IMR-90 (cell line): ENCODE results near the gene GPR180. TPM values are rescaled to one million over a fixed set of nuclear protein-coding genes. Genes with fewer than 3 reads are reported as not detected.

Source experiments
- ATAC-seq: fragments of 200-7000 bp; cut with Tn5 transposase; 2 replicates; pipeline ENCODE4 v1.9.1; 2020; ENCODE audit warnings: low read depth, mild to moderate bottlenecking, moderate library complexity
- BruUV-seq: library from RNA; stranded (reverse); fragments of 400-500 nt; replicated peaks from 2 replicates; lab custom pipeline; 2021; lab: Mats Ljungman, UMichigan
- CTCF ChIA-PET: fragments of 300-600 bp; formaldehyde crosslinking; extraction: SDS; loops from one replicate; lab custom pipeline; 2021; ENCODE audit warnings: antibody characterized with exemption; lab: Yijun Ruan, JAX
- POLR2A ChIA-PET: fragments of 300-600 bp; sonication (Branson Sonifier 250); formaldehyde crosslinking; loops from one replicate; lab custom pipeline; 2022; ENCODE audit warnings: antibody characterized with exemption; ENCODE audit not compliant: unreplicated experiment; lab: Charles Lee
- DNase-seq: peaks from one replicate; pipeline ENCODE4 v3.0.0; 2013
- H2AFZ ChIP-seq: replicated peaks from 2 replicates; pipeline ENCODE3; 2013; ENCODE audit warnings: low read length, mild to moderate bottlenecking; ENCODE audit not compliant: poor library complexity
- H2AK5ac ChIP-seq: 2 replicates; pipeline ENCODE4 v1.6.1; 2013; ENCODE audit warnings: low read depth, low read length, inconsistent platforms
- H2AK9ac ChIP-seq: replicated peaks from 2 replicates; pipeline ENCODE3; 2013; ENCODE audit warnings: mild to moderate bottlenecking, low read depth, low read length, moderate library complexity; ENCODE audit not compliant: poor library complexity
- H2BK120ac ChIP-seq: 2 replicates; pipeline ENCODE4 v1.6.1; 2013; ENCODE audit warnings: low read depth, low read length, inconsistent platforms
- H2BK15ac ChIP-seq: 3 replicates; pipeline ENCODE4 v1.6.1; 2013; ENCODE audit warnings: low read depth, low read length, inconsistent platforms
- H2BK20ac ChIP-seq: 2 replicates; pipeline ENCODE4 v1.6.1; 2013; ENCODE audit warnings: low read depth, mild to moderate bottlenecking, inconsistent platforms, low read length, moderate library complexity
- H2BK5ac ChIP-seq: 2 replicates; pipeline ENCODE4 v1.6.1; 2013; ENCODE audit warnings: mild to moderate bottlenecking, low read depth, low read length, inconsistent platforms; ENCODE audit not compliant: poor library complexity, severe bottlenecking
- H3K14ac ChIP-seq: replicated peaks from 2 replicates; pipeline ENCODE4 v1.6.1; 2013; ENCODE audit warnings: low read depth, low read length, inconsistent platforms
- H3K18ac ChIP-seq: 2 replicates; pipeline ENCODE4 v1.6.1; 2013; ENCODE audit warnings: low read depth, low read length, control low read depth
- H3K23ac ChIP-seq: 2 replicates; pipeline ENCODE4 v1.6.1; 2013; ENCODE audit warnings: low read depth, low read length, inconsistent platforms
- H3K27ac ChIP-seq: 2 replicates; pipeline ENCODE4 v1.5.1; 2013; ENCODE audit warnings: mild to moderate bottlenecking, control low read depth, low read length; ENCODE audit not compliant: insufficient read depth
- H3K27me3 ChIP-seq: 2 replicates; pipeline ENCODE4 v1.6.1; 2013; ENCODE audit warnings: low read length; ENCODE audit not compliant: control insufficient read depth, insufficient read depth
- H3K36me3 ChIP-seq: 2 replicates; pipeline ENCODE4 v1.6.1; 2013; ENCODE audit warnings: low read length, mixed read lengths; ENCODE audit not compliant: control insufficient read depth, insufficient read depth
- H3K4ac ChIP-seq: 2 replicates; pipeline ENCODE4 v1.6.1; 2013; ENCODE audit warnings: low read depth, low read length, inconsistent platforms
- H3K4me1 ChIP-seq: 2 replicates; pipeline ENCODE4 v1.6.1; 2013; ENCODE audit warnings: low read length, mixed read lengths; ENCODE audit not compliant: control insufficient read depth, insufficient read depth
- H3K4me2 ChIP-seq: 2 replicates; pipeline ENCODE4 v1.6.1; 2013; ENCODE audit warnings: low read depth, mild to moderate bottlenecking, control low read depth, low read length, moderate library complexity
- H3K4me3 ChIP-seq: 2 replicates; pipeline ENCODE4 v1.5.1; 2013; ENCODE audit warnings: low read depth, mild to moderate bottlenecking, control low read depth, low read length, moderate library complexity; ENCODE audit not compliant: insufficient read depth
- H3K56ac ChIP-seq: 2 replicates; pipeline ENCODE4 v1.6.1; 2013; ENCODE audit warnings: low read length, inconsistent platforms; ENCODE audit not compliant: insufficient read depth; ENCODE audit errors: extremely low read depth
- H3K79me1 ChIP-seq, 2 experiments: 2 replicates each; pipeline ENCODE4 v1.6.1; 2013; ENCODE audit warnings: low read length in 2 of 2, inconsistent platforms in 1 of 2, low read depth in 1 of 2
- H3K9ac ChIP-seq: 2 replicates; pipeline ENCODE4 v1.6.1; 2013; ENCODE audit warnings: low read depth, low read length, control low read depth
- H3K9me1 ChIP-seq: 2 replicates; pipeline ENCODE4 v1.6.1; 2013; ENCODE audit warnings: low read length, inconsistent platforms; ENCODE audit not compliant: insufficient read depth
- H3K9me3 ChIP-seq: 2 replicates; pipeline ENCODE4 v1.6.1; 2013; ENCODE audit warnings: low read length; ENCODE audit not compliant: control insufficient read depth, insufficient read depth
- H4K20me1 ChIP-seq: 2 replicates; pipeline ENCODE4 v1.6.1; 2013; ENCODE audit warnings: low read length, inconsistent platforms; ENCODE audit not compliant: insufficient read depth
- H4K5ac ChIP-seq: 2 replicates; pipeline ENCODE4 v1.6.1; 2013; ENCODE audit warnings: mild to moderate bottlenecking, low read depth, low read length, control low read depth
- H4K8ac ChIP-seq, 2 experiments: 2 replicates each; pipeline ENCODE4 v1.6.1; 2013; ENCODE audit warnings: low read depth in 2 of 2, low read length in 2 of 2, control low read depth in 1 of 2, inconsistent platforms in 1 of 2
- H4K91ac ChIP-seq: 2 replicates; pipeline ENCODE4 v1.6.1; 2013; ENCODE audit warnings: low read depth, low read length, inconsistent platforms; ENCODE audit not compliant: insufficient read depth
- BHLHE40 ChIP-seq: fragments of 150-350 bp; IDR thresholded peaks from 2 replicates; pipeline ENCODE4 v1.6.1; 2016; ENCODE audit warnings: mild to moderate bottlenecking, low read depth, low read length
- CEBPB ChIP-seq: IDR thresholded peaks from 2 replicates; pipeline ENCODE4 v1.6.1; 2012; ENCODE audit warnings: low read depth, low read length, improper control_type of control experiment
- CHD1 ChIP-seq: IDR thresholded peaks from 2 replicates; pipeline ENCODE4 v1.6.1; 2012; ENCODE audit warnings: low read depth, low read length, improper control_type of control experiment
- FOS ChIP-seq: fragments of 150-350 bp; IDR thresholded peaks from 2 replicates; pipeline ENCODE4 v1.6.1; 2016; ENCODE audit warnings: low read depth, low read length
- MXI1 ChIP-seq: IDR thresholded peaks from 2 replicates; pipeline ENCODE4 v1.6.1; 2012; ENCODE audit warnings: low read depth, mild to moderate bottlenecking, low read length, moderate library complexity, borderline replicate concordance
- RAD21 ChIP-seq: IDR thresholded peaks from 2 replicates; pipeline ENCODE4 v1.6.1; 2012; ENCODE audit warnings: low read length, improper control_type of control experiment
- RCOR1 ChIP-seq: IDR thresholded peaks from 2 replicates; pipeline ENCODE4 v1.6.1; 2012; ENCODE audit warnings: mild to moderate bottlenecking, low read length, improper control_type of control experiment; ENCODE audit not compliant: insufficient replicate concordance
- RFX5 ChIP-seq: IDR thresholded peaks from 2 replicates; pipeline ENCODE4 v1.8.0; 2012; ENCODE audit warnings: low read depth, mild to moderate bottlenecking, low read length, moderate library complexity
- SMC3 ChIP-seq: fragments of 150-350 bp; IDR thresholded peaks from 2 replicates; pipeline ENCODE4 v1.6.1; 2016; ENCODE audit warnings: low read depth, mild to moderate bottlenecking, antibody characterized with exemption, low read length, moderate library complexity
- WGBS, 2 experiments: methylation state at CpG; one replicate each; pipeline versions ENCODE4 v1.1.5 to v1.1.7; 2013; ENCODE audit warnings: missing lambda C conversion rate in 2 of 2; ENCODE audit not compliant: insufficient read length in 1 of 2; ENCODE audit errors: extremely low coverage in 2 of 2; 5-methylcytosine and 5-hydroxymethylcytosine counted together
- dilution Hi-C: fragments of 300-500 bp; cut with HindIII; formaldehyde crosslinking; loops from one replicate; pipeline ENCODE4 v1.14.3; 2018; ENCODE audit warnings: low sequenced_read_pairs; ENCODE audit not compliant: unreplicated experiment
- in situ Hi-C: fragments of 300-500 bp; cut with MboI; formaldehyde crosslinking; loops from 3 replicates; pipeline ENCODE4 v1.14.3; 2019; ENCODE audit warnings: low sequenced_read_pairs, inconsistent platforms, mixed read lengths
- intact Hi-C: fragments of 100-400 bp; cut with micrococcal nuclease; formaldehyde crosslinking; loops from 2 replicates; pipeline ENCODE4 v1.10.0; 2022
- polyA plus RNA-seq, 3 experiments: library from polyadenylated mRNA; depleted of rRNA; stranded (reverse); fragments of >200 nt; gene quantifications; 2 replicates each; pipeline ENCODE4 v1.2.3, GENCODE V29; 2012; ENCODE audit warnings: low replicate concordance in 1 of 3
- total RNA-seq: library from RNA; depleted of rRNA; stranded (reverse); fragments of >200 nt; gene quantifications from 2 replicates; pipeline ENCODE4 v1.2.3, GENCODE V29; 2012
- TF ChIP-seq, protein P1 (sequence below): fragments of 150-350 bp; IDR thresholded peaks from 2 replicates; pipeline ENCODE4 v1.6.1; 2016; ENCODE audit warnings: low read depth, mild to moderate bottlenecking, low read length, moderate library complexity, borderline replicate concordance
- TF ChIP-seq, protein P2 (sequence below): conservative IDR thresholded peaks from 2 replicates; pipeline ENCODE4 v1.5.1; 2012; ENCODE audit warnings: mild to moderate bottlenecking, low read depth, low read length, improper control_type of control experiment
- TF ChIP-seq, protein P3 (sequence below): fragments of 150-350 bp; IDR thresholded peaks from 2 replicates; pipeline ENCODE4 v1.6.1; 2017; ENCODE audit warnings: mild to moderate bottlenecking, antibody characterized with exemption, low read length, low read depth

Gene GPR180
- total and polyA plus RNA-seq, 2 of the 4 experiments (the other 2 are of a cell fraction): 2.8 to 10.8 TPM

DNA sequence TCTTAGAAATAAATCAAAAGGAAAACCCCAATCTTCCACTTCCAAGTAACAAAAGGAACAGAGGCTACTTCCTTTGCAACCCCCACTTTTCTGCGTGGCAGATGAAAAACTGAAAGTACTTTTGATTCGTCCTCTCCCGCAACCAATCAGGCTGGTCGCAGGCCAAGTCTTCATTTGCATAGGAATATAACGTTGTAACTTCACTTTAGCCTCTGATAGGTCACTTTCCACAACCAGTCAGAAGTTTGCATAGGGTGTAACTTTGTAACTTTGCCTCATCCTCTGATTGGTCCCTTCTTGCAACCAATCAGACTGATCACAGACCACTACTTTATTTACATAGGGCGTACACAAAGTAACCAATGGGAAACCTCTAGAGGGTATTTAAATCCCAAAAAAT lies 42.9 kb upstream of the GPR180 start:
- Histone ChIP-seq H3K23ac (no peak overlapping the region), H2AK5ac (no peak overlapping the region), H3K4ac (no peak overlapping the region), H3K18ac (no peak overlapping the region), H4K8ac (no peak overlapping the region), H3K4me1 (no peaks in the 10 kb centered on the region), H2AFZ (no peak overlapping the region), H3K4me3 (no peak overlapping the region), H3K9ac (no peak overlapping the region), H3K4me2 (no peak overlapping the region), H2BK5ac (no peak overlapping the region), H3K27me3 (no peaks in the 10 kb centered on the region), H4K91ac (no peak overlapping the region), H4K5ac (no peak overlapping the region), H3K56ac (no peak overlapping the region), H2AK9ac (no peak overlapping the region), H3K27ac (no peak overlapping the region), H2BK20ac (no peak overlapping the region), H3K9me1 (no peaks in the 10 kb centered on the region), H3K36me3 (0 out of 2 replicates have a peak, but pooled peaks cover 2% of the 10 kb centered on the region), H3K79me1 (no peaks in the 10 kb centered on the region), H4K20me1 (no peaks in the 10 kb centered on the region), H3K14ac (no peak overlapping the region), H2BK120ac (no peak overlapping the region), H3K9me3 (no peaks in the 10 kb centered on the region), H2BK15ac (no peak overlapping the region)
- dilution Hi-C loops: no loop called here
- intact Hi-C loops: no loop called here
- ATAC-seq: no peak
- in situ Hi-C loops: no loop called here
- 100% methylated on average over 2 of the region's 6 CpGs; no CpG with 5 or more reads in 1 of the 2 experiments for WGBS, 2 experiments
- TF ChIP-seq RFX5: no peak
- TF ChIP-seq, protein P1, sequence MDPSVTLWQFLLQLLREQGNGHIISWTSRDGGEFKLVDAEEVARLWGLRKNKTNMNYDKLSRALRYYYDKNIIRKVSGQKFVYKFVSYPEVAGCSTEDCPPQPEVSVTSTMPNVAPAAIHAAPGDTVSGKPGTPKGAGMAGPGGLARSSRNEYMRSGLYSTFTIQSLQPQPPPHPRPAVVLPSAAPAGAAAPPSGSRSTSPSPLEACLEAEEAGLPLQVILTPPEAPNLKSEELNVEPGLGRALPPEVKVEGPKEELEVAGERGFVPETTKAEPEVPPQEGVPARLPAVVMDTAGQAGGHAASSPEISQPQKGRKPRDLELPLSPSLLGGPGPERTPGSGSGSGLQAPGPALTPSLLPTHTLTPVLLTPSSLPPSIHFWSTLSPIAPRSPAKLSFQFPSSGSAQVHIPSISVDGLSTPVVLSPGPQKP: no peak
- TF ChIP-seq RCOR1: no peak
- TF ChIP-seq CEBPB: no peak
- no peak for TF ChIP-seq SMC3
- TF ChIP-seq, protein P2, sequence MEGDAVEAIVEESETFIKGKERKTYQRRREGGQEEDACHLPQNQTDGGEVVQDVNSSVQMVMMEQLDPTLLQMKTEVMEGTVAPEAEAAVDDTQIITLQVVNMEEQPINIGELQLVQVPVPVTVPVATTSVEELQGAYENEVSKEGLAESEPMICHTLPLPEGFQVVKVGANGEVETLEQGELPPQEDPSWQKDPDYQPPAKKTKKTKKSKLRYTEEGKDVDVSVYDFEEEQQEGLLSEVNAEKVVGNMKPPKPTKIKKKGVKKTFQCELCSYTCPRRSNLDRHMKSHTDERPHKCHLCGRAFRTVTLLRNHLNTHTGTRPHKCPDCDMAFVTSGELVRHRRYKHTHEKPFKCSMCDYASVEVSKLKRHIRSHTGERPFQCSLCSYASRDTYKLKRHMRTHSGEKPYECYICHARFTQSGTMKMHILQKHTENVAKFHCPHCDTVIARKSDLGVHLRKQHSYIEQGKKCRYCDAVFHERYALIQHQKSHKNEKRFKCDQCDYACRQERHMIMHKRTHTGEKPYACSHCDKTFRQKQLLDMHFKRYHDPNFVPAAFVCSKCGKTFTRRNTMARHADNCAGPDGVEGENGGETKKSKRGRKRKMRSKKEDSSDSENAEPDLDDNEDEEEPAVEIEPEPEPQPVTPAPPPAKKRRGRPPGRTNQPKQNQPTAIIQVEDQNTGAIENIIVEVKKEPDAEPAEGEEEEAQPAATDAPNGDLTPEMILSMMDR: no peak
- TF ChIP-seq FOS: no peak
- TF ChIP-seq, protein P3, sequence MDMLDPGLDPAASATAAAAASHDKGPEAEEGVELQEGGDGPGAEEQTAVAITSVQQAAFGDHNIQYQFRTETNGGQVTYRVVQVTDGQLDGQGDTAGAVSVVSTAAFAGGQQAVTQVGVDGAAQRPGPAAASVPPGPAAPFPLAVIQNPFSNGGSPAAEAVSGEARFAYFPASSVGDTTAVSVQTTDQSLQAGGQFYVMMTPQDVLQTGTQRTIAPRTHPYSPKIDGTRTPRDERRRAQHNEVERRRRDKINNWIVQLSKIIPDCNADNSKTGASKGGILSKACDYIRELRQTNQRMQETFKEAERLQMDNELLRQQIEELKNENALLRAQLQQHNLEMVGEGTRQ: no peak
- TF ChIP-seq MXI1: no peak
- TF ChIP-seq RAD21: no peak
- TF ChIP-seq BHLHE40: no peak
- TF ChIP-seq CHD1: no peak
- ChIA-PET POLR2A (no interaction called here), CTCF (no interaction called here)
- no TSS peak for BruUV-seq
- DNase-seq: no peak
